Endometrial microvascular endothelial cells (primary cell): Measurements from ENCODE around the gene FCHSD1. TPM values are rescaled to one million over a fixed set of nuclear protein-coding genes. Genes with fewer than 3 reads are reported as not detected.

ENCODE experiments used
- in situ Hi-C: cut with HindIII; loops from 2 replicates; pipeline ENCODE4 v1.10.0; 2017; ENCODE audit warnings: low sequenced_read_pairs, low pct_unique_long_range_greater_than_20kb; ENCODE audit errors: inconsistent ontology term
- total RNA-seq: library from RNA; depleted of rRNA; stranded (reverse); fragments of >200 nt; gene quantifications from one replicate; pipeline ENCODE4 v1.2.3, GENCODE V29; 2015; ENCODE audit errors: inconsistent ontology term

FCHSD1 gene
- total RNA-seq, 1 donor from 2014 or later, result 68.2 TPM

DNA sequence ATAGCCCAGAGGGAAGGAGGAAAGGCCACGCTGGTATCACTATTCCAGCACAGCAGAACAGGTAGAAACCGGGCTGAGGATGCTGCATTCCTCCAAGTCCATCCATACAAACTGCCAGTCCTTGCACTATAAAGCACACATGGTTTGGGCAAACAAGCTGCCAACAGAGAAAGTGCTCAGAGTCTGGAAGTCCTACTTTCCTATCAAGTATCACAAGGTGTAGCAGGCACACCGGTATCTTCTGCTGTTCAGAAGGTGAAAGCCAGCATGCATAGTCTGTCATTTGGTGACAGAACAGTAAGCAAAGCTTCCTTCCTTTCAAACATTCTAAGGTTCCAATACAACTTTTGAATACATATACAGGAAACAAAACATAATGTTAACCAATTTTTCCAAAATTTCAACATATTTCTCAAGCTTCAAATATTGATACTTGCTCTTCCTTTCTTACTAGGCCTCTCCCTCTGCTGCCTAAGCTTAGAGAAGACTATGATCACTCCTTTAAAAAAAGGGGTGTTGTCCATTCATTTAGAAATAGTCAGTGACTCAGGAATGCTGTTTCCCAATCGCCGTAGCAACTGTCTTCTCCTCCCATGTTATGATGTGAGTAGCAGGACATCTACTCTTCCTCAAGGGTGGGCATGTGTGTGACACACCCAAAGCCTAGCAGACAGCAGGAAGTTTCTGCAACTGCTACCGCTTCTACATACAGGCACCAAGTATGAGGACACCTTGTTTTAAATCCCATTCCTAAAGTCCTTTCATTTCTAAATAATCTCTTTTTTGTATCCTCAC lies 47.1 kb downstream of the FCHSD1 start:
- in situ Hi-C loops, result no loop called here

DNA sequence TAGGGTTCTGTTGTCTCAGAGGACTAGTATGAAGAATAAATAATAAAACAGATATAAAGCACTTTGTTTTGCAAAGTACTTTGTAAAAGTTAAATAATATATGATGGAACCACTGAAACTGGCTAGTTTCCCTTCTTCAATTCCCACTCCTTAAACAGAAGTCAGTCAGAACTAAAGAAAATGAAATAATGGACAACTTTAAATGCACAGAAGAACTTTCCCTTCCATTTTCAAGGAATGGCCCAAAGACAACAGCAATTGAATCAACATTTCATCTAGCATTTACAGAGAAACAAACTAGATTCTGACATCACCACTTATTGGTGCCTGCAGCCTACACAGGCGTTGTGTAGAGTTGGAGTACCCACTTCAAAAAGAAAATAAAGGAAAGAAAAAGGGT lies 48.6 kb downstream of the FCHSD1 start:
- in situ Hi-C loops, result no loop called here

DNA sequence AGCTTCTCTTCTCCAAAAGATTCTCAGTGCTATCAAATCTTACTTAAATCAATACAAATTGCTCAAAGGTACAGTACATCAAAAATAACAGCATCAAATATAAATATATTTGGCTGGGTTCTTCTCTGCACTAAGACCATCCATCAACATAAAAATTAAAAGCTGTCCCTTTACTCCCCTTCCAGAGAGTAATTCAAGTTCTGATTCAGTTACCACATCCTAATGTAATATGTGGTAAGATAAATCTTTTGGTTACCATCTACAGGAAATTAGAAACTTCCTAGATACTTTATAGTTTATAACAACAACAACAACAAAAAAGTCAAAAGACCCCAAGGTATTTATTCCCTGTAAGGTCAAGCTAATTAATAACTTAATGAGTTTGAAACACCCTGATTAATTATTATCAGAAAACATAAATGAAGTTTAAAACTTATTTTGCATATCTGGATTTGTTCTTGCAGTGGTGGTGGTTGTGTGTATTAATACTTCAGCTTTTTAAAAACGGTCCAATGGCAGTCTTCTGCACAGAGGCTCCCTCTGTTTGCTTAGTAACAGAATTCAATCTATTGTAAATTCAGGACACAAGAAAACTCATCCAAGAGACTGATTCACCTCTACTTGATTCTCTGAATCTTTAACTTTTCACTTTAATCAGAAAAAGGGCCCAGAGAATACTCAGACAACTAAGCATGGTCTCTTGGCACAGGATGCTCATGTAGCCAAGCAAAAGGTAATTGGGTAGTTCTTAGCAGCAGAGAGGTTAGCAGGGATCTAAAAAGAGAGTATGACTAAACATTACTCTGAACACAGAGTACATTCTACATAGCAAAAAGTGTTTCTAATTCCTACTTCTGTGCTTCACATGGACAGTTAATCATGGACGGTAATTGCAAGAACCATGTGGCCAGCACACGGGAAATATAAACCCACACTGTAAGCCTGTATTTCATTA lies 52.5 kb downstream of the FCHSD1 start:
- in situ Hi-C loops, result no loop called here

DNA sequence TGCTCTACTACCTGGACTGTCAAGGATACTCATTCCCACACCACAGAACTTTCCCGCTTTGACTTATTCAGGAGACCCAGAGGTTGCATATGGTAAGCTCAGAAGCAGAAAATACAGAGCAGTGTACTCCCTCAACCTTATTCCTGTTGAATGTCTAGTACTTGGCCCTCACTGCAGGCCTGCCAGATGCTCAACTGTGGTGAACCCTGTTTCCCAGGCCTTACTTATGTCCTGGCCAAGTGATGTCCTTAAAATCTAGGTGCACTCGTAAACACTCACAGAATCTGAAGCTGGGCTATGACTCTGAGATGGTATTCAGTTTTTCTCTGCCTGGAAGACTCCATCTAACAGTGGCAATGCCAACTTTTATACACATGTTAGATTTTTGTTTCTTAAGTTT lies 53.4 kb downstream of the FCHSD1 start:
- in situ Hi-C loops, result no loop called here

DNA sequence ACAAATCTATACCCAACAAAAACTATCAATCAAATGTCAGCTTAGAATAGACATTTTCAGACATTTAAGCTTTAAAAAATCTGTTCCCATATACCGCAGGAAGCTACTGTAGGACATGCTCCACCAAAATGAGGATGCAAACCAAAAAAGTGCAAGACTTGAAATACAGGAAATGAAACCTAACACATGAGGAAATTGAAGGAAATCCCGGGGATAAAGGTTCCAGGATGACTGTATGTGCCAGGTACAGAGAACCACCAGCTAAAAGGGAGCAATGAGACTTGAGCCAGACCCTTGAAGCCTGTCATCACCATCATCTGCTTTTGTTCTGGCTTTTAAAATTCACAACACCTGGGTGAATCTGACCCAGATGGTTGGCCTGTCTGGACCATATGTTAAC lies 53.8 kb downstream of the FCHSD1 start:
- in situ Hi-C loops, result no loop called here

DNA sequence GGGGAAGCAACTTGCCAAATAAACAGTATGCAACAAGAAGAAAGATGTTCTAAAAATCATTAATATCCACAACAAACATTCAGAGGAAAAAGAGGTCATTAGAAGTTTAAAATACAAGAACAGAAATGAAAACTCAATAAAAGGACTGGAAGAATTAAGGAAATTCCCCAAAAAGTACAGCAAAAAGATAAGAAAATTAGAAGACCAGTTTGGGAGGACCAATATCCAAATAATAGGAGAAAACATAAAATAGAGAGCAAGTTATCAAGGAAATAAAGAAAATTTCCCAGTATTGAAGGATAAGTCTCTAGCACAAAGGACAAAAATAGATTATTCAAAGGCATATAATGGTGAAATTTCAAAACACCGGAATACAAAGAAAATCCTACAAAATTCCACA lies 54.4 kb downstream of the FCHSD1 start:
- in situ Hi-C loops, result no loop called here

DNA sequence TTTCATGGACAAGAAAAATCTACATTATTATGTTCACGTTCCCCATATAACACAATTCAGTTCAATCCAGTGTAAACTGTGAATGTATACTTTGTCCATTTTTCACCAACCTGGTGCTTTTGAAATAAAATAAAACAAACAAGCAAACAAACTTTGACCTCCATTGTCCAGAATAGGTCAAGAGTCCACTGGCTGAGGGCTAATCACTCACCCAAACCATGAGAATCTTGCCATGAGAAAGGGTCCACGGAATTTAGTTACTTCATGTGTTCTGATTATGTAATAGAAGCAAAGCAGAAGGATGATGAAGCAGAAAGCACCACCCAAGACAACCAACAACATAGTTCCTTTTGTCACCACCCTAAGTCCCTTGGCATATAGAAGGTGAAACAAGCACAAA lies 61.1 kb downstream of the FCHSD1 start:
- in situ Hi-C loops, result no loop called here

Other genes starting within 250 kb of the FCHSD1 start
- 0.19 TPM for gene PCDHGA9, start 248.6 kb downstream of the FCHSD1 start, total RNA-seq
- gene PCDHGB6, start 243.4 kb downstream of the FCHSD1 start, total RNA-seq, result 1.0 TPM
- 1.1 TPM for gene PCDHGA10, start 238.4 kb downstream of the FCHSD1 start, total RNA-seq
- 1.2 TPM for gene PCDHGB7, start 233.7 kb downstream of the FCHSD1 start, total RNA-seq
- 4.5 TPM for gene PCDHGA11, start 230.4 kb downstream of the FCHSD1 start, total RNA-seq
- 0.74 TPM for gene PCDHGA12, start 220.9 kb downstream of the FCHSD1 start, total RNA-seq
- gene PCDHGC3, start 175.5 kb downstream of the FCHSD1 start, total RNA-seq, result 8.1 TPM
- not detected for gene PCDHGC4, start 166.4 kb downstream of the FCHSD1 start, total RNA-seq
- gene PCDHGC5, start 162.3 kb downstream of the FCHSD1 start, total RNA-seq, result not detected
- 91.6 TPM for gene DIAPH1, start 32.4 kb downstream of the FCHSD1 start, total RNA-seq
- gene HDAC3, start 14.6 kb downstream of the FCHSD1 start, total RNA-seq, result 43.5 TPM
- gene RELL2, start 14.4 kb downstream of the FCHSD1 start, total RNA-seq, result 9.0 TPM
- 58.1 TPM for gene ARAP3, start 30.8 kb upstream of the FCHSD1 start, total RNA-seq
- 94.1 TPM for gene PCDH1, start 227.0 kb upstream of the FCHSD1 start, total RNA-seq